Measurements from ENCODE around the gene KCNIP4.

KCNIP4 gene

DNA sequence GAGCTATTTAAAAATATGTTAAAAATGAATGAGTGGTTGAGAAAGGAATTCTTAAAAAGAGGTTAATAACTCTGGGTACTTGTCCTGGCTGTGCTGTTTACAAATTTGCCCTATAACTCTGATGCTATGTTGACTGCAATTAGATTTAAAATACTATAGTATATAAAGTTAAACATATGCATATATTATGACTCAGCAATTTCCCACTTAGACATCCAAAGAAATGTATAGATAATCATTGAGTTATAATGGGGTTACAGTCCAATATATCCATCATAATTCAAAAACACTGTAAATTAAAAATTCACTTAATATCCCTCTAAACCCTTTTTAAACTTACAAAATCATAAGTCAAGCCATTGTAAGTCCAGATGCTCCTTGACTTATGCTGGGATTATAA, 818.0 kb downstream of the KCNIP4 start:
- Histone ChIP-seq H3K27ac (no peak overlapping the region), H2AFZ (no peak overlapping the region), H3K4me1 (no peaks in the 10 kb centered on the region), H3K36me3 (ENCODE audit: control insufficient read depth, insufficient read depth, low read length) (no peaks in the 10 kb centered on the region), H3K79me2 (no peaks in the 10 kb centered on the region), H3K27me3 (ENCODE audit: control insufficient read depth, insufficient read depth, low read length) (no peaks in the 10 kb centered on the region), H3K4me2 (ENCODE audit: low read length) (no peak overlapping the region), H3K4me3 (ENCODE audit: low read depth, low read length) (no peak overlapping the region), H3K9ac (no peak overlapping the region), H3K9me3 (ENCODE audit: control insufficient read depth, low read length) (no peaks in the 10 kb centered on the region)
- TF ChIP-seq, protein P1, sequence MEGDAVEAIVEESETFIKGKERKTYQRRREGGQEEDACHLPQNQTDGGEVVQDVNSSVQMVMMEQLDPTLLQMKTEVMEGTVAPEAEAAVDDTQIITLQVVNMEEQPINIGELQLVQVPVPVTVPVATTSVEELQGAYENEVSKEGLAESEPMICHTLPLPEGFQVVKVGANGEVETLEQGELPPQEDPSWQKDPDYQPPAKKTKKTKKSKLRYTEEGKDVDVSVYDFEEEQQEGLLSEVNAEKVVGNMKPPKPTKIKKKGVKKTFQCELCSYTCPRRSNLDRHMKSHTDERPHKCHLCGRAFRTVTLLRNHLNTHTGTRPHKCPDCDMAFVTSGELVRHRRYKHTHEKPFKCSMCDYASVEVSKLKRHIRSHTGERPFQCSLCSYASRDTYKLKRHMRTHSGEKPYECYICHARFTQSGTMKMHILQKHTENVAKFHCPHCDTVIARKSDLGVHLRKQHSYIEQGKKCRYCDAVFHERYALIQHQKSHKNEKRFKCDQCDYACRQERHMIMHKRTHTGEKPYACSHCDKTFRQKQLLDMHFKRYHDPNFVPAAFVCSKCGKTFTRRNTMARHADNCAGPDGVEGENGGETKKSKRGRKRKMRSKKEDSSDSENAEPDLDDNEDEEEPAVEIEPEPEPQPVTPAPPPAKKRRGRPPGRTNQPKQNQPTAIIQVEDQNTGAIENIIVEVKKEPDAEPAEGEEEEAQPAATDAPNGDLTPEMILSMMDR (IDR thresholded peaks at IDR 0.05) = no peak

DNA sequence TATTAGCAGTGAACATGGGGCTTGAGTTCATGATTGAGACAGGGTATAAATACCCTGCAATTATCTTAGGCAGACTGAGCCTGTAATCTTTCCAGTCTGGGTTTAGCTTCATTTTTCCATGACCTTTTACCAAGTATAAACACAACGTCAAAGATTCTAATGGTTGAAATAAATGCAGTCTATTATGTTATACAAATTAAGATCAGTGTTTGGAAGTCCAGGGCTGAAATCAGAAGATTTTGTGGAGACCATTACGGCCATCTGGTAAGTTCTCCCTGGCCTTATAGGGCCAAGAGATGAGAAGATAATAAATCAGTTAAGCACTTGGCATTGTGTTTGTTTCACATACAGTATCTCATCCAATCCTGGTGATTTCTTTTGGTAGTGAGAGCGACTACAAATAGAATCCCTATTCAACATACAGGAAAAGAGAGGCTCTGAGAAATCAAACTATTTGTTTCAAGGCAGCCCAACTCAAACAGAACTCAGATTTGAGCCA, 822.5 kb downstream of the KCNIP4 start:
- H3K27me3 ChIP-seq (ENCODE audit: control insufficient read depth, insufficient read depth, low read length) = no peaks in the 10 kb centered on the region
- H3K36me3 ChIP-seq (ENCODE audit: control insufficient read depth, insufficient read depth, low read length) = no peaks in the 10 kb centered on the region

DNA sequence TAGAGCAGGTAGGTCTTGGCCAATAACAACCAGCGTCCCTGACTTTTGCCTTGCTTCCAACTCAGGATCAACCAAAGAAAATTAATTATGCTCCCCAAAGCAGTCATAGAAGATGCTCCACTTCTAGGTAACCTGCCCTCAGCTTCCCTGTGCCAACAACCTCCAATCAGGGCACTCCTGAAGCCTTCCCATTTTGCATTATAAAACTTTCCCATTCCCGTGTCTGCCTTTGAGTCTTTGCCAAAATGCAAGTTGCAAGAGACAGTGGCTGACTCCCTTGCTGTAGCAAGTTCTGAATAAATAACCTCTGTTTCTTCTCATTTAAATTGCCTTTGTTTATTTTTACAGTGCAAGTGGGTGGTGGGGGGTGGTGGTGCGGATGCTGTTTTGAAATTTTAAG, 830.3 kb downstream of the KCNIP4 start:
- Histone ChIP-seq H2AFZ (no peak overlapping the region), H3K27me3 (ENCODE audit: control insufficient read depth, insufficient read depth, low read length) (no peaks in the 10 kb centered on the region), H3K79me2 (no peaks in the 10 kb centered on the region), H3K4me3 (ENCODE audit: low read depth, low read length) (no peak overlapping the region), H3K36me3 (ENCODE audit: control insufficient read depth, insufficient read depth, low read length) (no peaks in the 10 kb centered on the region), H3K4me1 (no peaks in the 10 kb centered on the region), H3K27ac (no peak overlapping the region), H3K4me2 (ENCODE audit: low read length) (no peak overlapping the region), H3K9me3 (ENCODE audit: control insufficient read depth, low read length) (no peaks in the 10 kb centered on the region), H3K9ac (no peak overlapping the region)
- TF ChIP-seq, protein P1 (IDR thresholded peaks at IDR 0.05) = no peak

More for the DNA sequence above, 822.5 kb downstream of the KCNIP4 start:
- H3K4me2 ChIP-seq (ENCODE audit: low read length) = no peak overlapping the region
- no peak overlapping the region for H3K4me3 ChIP-seq (ENCODE audit: low read depth, low read length)
- TF ChIP-seq, protein P1 (IDR thresholded peaks at IDR 0.05) = no peak
- no peak overlapping the region for H2AFZ ChIP-seq
- H3K9me3 ChIP-seq (ENCODE audit: control insufficient read depth, low read length) = no peaks in the 10 kb centered on the region
- H3K4me1 ChIP-seq = no peaks in the 10 kb centered on the region
- no peak overlapping the region for H3K9ac ChIP-seq
- no peak overlapping the region for H3K27ac ChIP-seq
- no peaks in the 10 kb centered on the region for H3K79me2 ChIP-seq

DNA sequence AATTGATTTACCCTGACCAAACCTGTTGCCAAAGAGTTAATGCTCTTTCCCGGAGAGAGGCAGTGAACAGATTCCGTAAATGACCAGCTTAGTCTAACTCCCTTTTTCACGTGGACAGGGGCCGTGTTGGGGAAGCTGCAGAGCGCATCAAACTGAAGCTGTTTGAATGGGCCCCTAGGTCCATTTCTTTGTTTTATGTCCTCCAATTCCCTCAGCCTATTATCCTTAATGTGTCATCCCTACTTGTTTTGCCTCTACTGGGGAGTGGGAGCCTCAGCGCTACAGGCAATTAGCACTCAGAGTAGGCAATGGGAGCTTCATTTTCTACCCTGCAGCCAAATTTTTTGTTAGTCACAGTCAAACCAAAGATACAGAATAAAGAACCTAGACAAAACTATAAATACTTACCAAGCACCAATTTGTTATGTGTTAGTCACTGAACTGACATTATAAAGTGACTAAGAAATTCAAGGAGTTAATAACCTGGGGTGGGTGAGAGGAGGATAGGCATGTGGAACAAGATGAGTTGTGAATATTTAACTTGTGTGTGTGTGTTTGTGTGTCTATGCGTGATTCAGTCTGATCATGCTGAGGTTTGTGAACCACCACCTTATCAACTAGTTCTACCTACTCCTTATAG, 830.9 kb downstream of the KCNIP4 start:
- H3K4me2 ChIP-seq (ENCODE audit: low read length) = no peak overlapping the region
- no peaks in the 10 kb centered on the region for H3K9me3 ChIP-seq (ENCODE audit: control insufficient read depth, low read length)
- no peak overlapping the region for H3K4me3 ChIP-seq (ENCODE audit: low read depth, low read length)
- no peak overlapping the region for H3K27ac ChIP-seq
- TF ChIP-seq, protein P1 (IDR thresholded peaks at IDR 0.05) = no peak
- H3K27me3 ChIP-seq (ENCODE audit: control insufficient read depth, insufficient read depth, low read length) = no peaks in the 10 kb centered on the region
- no peak overlapping the region for H3K9ac ChIP-seq
- no peaks in the 10 kb centered on the region for H3K36me3 ChIP-seq (ENCODE audit: control insufficient read depth, insufficient read depth, low read length)
- H2AFZ ChIP-seq = no peak overlapping the region
- no peaks in the 10 kb centered on the region for H3K79me2 ChIP-seq
- no peaks in the 10 kb centered on the region for H3K4me1 ChIP-seq

All from parathyroid adenoma (tissue), 2 donors.